HEK293 (cell line): Measurements from ENCODE around the gene KXD1.

Experiments
- CTCF ChIA-PET: fragments of 350-600 bp; formaldehyde crosslinking; extraction: SDS; loops from one replicate; lab custom pipeline; 2021; ENCODE audit warnings: antibody characterized with exemption; lab: Yijun Ruan, JAX
- POLR2A ChIA-PET: fragments of 300-600 bp; formaldehyde crosslinking; extraction: SDS; loops from one replicate; lab custom pipeline; 2020; ENCODE audit warnings: antibody characterized with exemption, inconsistent platforms; lab: Yijun Ruan, JAX
- H3K27ac ChIP-seq: fragments of 200-500 bp; sonication (Bioruptor generic); 2 replicates; pipeline ENCODE4 v1.5.1; 2014; ENCODE audit warnings: low read depth, low read length, control low read depth, inconsistent platforms; ENCODE audit errors: extremely low read depth
- H3K36me3 ChIP-seq, 2 experiments: fragments of 200-500 bp in 1 of 2; sonication (Bioruptor generic) in 1 of 2; 1 replicate in 1 of 2; 2 replicates in 1 of 2; pipeline ENCODE4 v1.5.1; 2014 to 2017; ENCODE audit warnings: inconsistent platforms in 2 of 2, low read length in 2 of 2; ENCODE audit not compliant: control insufficient read depth in 2 of 2, insufficient read depth in 1 of 2
- H3K4me1 ChIP-seq: fragments of 200-500 bp; sonication (Bioruptor generic); 2 replicates; pipeline ENCODE4 v1.5.1; 2014; ENCODE audit warnings: mild to moderate bottlenecking, low read length, inconsistent platforms; ENCODE audit not compliant: control insufficient read depth, insufficient read depth
- H3K4me3 ChIP-seq: 2 replicates; pipeline ENCODE4 v1.5.1; 2011; ENCODE audit warnings: low read depth, mild to moderate bottlenecking, control low read depth, low read length, moderate library complexity
- H3K9me3 ChIP-seq: fragments of 200-500 bp; sonication (Bioruptor generic); 2 replicates; pipeline ENCODE4 v1.5.1; 2014; ENCODE audit warnings: low read depth, low read length, inconsistent platforms; ENCODE audit not compliant: control insufficient read depth, insufficient read depth
- PRDM10 ChIP-seq: fragments of 450-650 bp; formaldehyde crosslinking; IDR thresholded peaks from 2 replicates; pipeline ENCODE4 v1.5.1; 2016; ENCODE audit warnings: missing biosample characterization, missing genetic modification characterization
- REST ChIP-seq: fragments of 450-650 bp; formaldehyde crosslinking; IDR thresholded peaks from 2 replicates; pipeline ENCODE4 v1.5.1; 2016; ENCODE audit warnings: missing biosample characterization, missing genetic modification characterization
- ZBTB1 ChIP-seq: fragments of 450-650 bp; formaldehyde crosslinking; IDR thresholded peaks from 2 replicates; pipeline ENCODE4 v1.5.1; 2016; ENCODE audit warnings: missing biosample characterization, missing genetic modification characterization
- ZBTB20 ChIP-seq: fragments of 450-650 bp; formaldehyde crosslinking; IDR thresholded peaks from 2 replicates; pipeline ENCODE4 v1.5.1; 2016; ENCODE audit warnings: missing biosample characterization, missing genetic modification characterization
- ZBTB26 ChIP-seq: fragments of 450-650 bp; formaldehyde crosslinking; optimal IDR thresholded peaks from 2 replicates; pipeline ENCODE3; 2016; ENCODE audit warnings: missing biosample characterization, mild to moderate bottlenecking, missing genetic modification characterization
- ZBTB6 ChIP-seq: fragments of 450-650 bp; formaldehyde crosslinking; IDR thresholded peaks from 2 replicates; pipeline ENCODE4 v1.5.1; 2017; ENCODE audit warnings: missing biosample characterization, missing genetic modification characterization
- ZNF398 ChIP-seq: fragments of 450-650 bp; formaldehyde crosslinking; IDR thresholded peaks from 2 replicates; pipeline ENCODE4 v1.5.1; 2017; ENCODE audit warnings: missing biosample characterization, missing genetic modification characterization
- ZNF426 ChIP-seq: fragments of 450-650 bp; formaldehyde crosslinking; IDR thresholded peaks from 2 replicates; pipeline ENCODE4 v1.5.1; 2017; ENCODE audit warnings: missing biosample characterization, missing genetic modification characterization, mild to moderate bottlenecking, inconsistent platforms, moderate library complexity
- ZNF549 ChIP-seq: fragments of 450-650 bp; IDR thresholded peaks from 2 replicates; pipeline ENCODE4 v1.5.1; 2018; ENCODE audit warnings: missing biosample characterization, missing genetic modification characterization, mild to moderate bottlenecking, inconsistent platforms, moderate library complexity
- ZNF777 ChIP-seq: fragments of 450-650 bp; formaldehyde crosslinking; IDR thresholded peaks from 2 replicates; pipeline ENCODE4 v1.5.1; 2017; ENCODE audit warnings: missing biosample characterization, missing genetic modification characterization, borderline replicate concordance
- ZSCAN30 ChIP-seq: fragments of 450-650 bp; IDR thresholded peaks from 2 replicates; pipeline ENCODE4 v1.5.1; 2018; ENCODE audit warnings: missing biosample characterization, mild to moderate bottlenecking, missing genetic modification characterization, moderate library complexity

KXD1 gene

GRCh38 chr19:18571564-18572344 is 14.1 kb downstream of the KXD1 start, which contains the start of gene UBA52 (continued):
- TF ChIP-seq REST (no peak), ZNF398 (no peak), ZBTB1 (no peak), ZBTB26 (tag by site-specific recombination) (peak; percentile 79), ZNF777 (tag by site-specific recombination) (no peak), ZNF549 (tag by site-specific recombination) (no peak), ZSCAN30 (peak; percentile 27; the same call in 1 of the 2 replicates), PRDM10 (tag by site-specific recombination) (peak; percentile 61; the same call in 1 of the 2 replicates), ZBTB20 (tag by site-specific recombination) (peak; percentile 74; the same call in 1 of the 2 replicates), ZBTB6 (tag by site-specific recombination) (peak; percentile 41; the same call in 1 of the 2 replicates)

- peaks cover 17 to 58% of the 10 kb centered on the region in 2 experiments; a peak in 2 of 3 replicates for H3K36me3 ChIP-seq
- no peak overlapping the region for H3K27ac ChIP-seq
- H3K4me3 ChIP-seq, result no peak overlapping the region
- POLR2A ChIA-PET, result no interaction called here
- TF ChIP-seq ZNF426 (tag by site-specific recombination) (no peak), ZBTB20 (tag by site-specific recombination) (0 out of 2 replicates have a peak, but pooled peaks have one; percentile 22)
- no peaks in the 10 kb centered on the region for H3K9me3 ChIP-seq
- peaks cover 3% of the 10 kb centered on the region; the same call in 1 of the 2 replicates for H3K4me1 ChIP-seq
- CTCF ChIA-PET, result no interaction called here
Measured at GRCh38 chr19:18574691-18575291, 17.1 kb downstream of the KXD1 start.
